GM23248 (cell line): ENCODE measurements around the gene RTN4R. TPM values are rescaled to one million over a fixed set of nuclear protein-coding genes. Genes with fewer than 3 reads are reported as not detected.
A peak's percentile ranks its signal among the peaks of the same experiment; 100 is the strongest.
"Not testable (repeated sequence)": the region's sequence is repeated elsewhere in the genome, so short reads cannot be mapped to it uniquely, and the experiment has no call there.

Experiments used
- DNase-seq: peaks from one replicate; pipeline ENCODE4 v3.0.0-alpha.2; 2015
- H2AFZ ChIP-seq: fragments of 200-600 bp; sonication (generic); 2 replicates; pipeline ENCODE4 v1.6.1; 2016; ENCODE audit warnings: antibody characterized with exemption
- H3F3A ChIP-seq: fragments of 200-600 bp; sonication (generic); 2 replicates; pipeline ENCODE4 v1.6.1; 2016; ENCODE audit warnings: mild to moderate bottlenecking, antibody characterized with exemption, mixed run types; ENCODE audit not compliant: insufficient read depth
- H3K27ac ChIP-seq: fragments of 200-600 bp; sonication (generic); 2 replicates; pipeline ENCODE4 v1.5.1; 2016; ENCODE audit warnings: mild to moderate bottlenecking
- H3K27me3 ChIP-seq: fragments of 200-600 bp; sonication (generic); replicated peaks from 2 replicates; pipeline ENCODE4 v1.6.1; 2016; ENCODE audit warnings: mild to moderate bottlenecking; ENCODE audit not compliant: insufficient read depth
- H3K36me3 ChIP-seq: fragments of 200-600 bp; sonication (generic); 2 replicates; pipeline ENCODE4 v1.6.1; 2016; ENCODE audit warnings: low read depth, mild to moderate bottlenecking
- H3K4me1 ChIP-seq: fragments of 200-600 bp; sonication (generic); 2 replicates; pipeline ENCODE4 v1.6.1; 2016; ENCODE audit warnings: mild to moderate bottlenecking; ENCODE audit not compliant: insufficient read depth
- H3K4me2 ChIP-seq: fragments of 200-600 bp; sonication (generic); one replicate; pipeline ENCODE4 v1.6.1; 2016; ENCODE audit warnings: mild to moderate bottlenecking; ENCODE audit not compliant: unreplicated experiment
- H3K4me3 ChIP-seq: fragments of 200-600 bp; sonication (generic); 2 replicates; pipeline ENCODE4 v1.5.1; 2016; ENCODE audit warnings: mild to moderate bottlenecking
- H3K79me2 ChIP-seq: fragments of 200-600 bp; sonication (generic); 2 replicates; pipeline ENCODE4 v1.6.1; 2016; ENCODE audit warnings: mild to moderate bottlenecking; ENCODE audit not compliant: insufficient read depth
- H3K9ac ChIP-seq: fragments of 200-600 bp; sonication (generic); 2 replicates; pipeline ENCODE4 v1.6.1; 2016; ENCODE audit warnings: mild to moderate bottlenecking
- H3K9me2 ChIP-seq: fragments of 200-600 bp; sonication (generic); 2 replicates; pipeline ENCODE4 v1.6.1; 2016; ENCODE audit warnings: mixed run types, mild to moderate bottlenecking, moderate library complexity; ENCODE audit not compliant: insufficient read depth
- H3K9me3 ChIP-seq: fragments of 200-600 bp; sonication (generic); one replicate; pipeline ENCODE4 v1.6.1; 2017; ENCODE audit warnings: low read depth
- H4K20me1 ChIP-seq: fragments of 200-600 bp; sonication (generic); 2 replicates; pipeline ENCODE4 v1.6.0; 2016; ENCODE audit not compliant: insufficient read depth
- EZH2 ChIP-seq: fragments of 200-600 bp; sonication (generic); IDR thresholded peaks from 2 replicates; pipeline ENCODE4 v1.6.1; 2018; ENCODE audit warnings: antibody characterized with exemption, mild to moderate bottlenecking; ENCODE audit not compliant: insufficient read depth, poor library complexity, severe bottlenecking
- EZH2phosphoT487 ChIP-seq: fragments of 200-600 bp; sonication (generic); IDR thresholded peaks from 2 replicates; pipeline ENCODE4 v1.6.1; 2018; ENCODE audit warnings: antibody characterized with exemption, moderate library complexity, mild to moderate bottlenecking, low read depth; ENCODE audit not compliant: insufficient read depth
- WGBS, 2 experiments: methylation state at CpG; one replicate each; pipeline ENCODE4 v1.1.6; 2015 to 2017; ENCODE audit warnings: low lambda C conversion rate in 2 of 2, low coverage in 1 of 2; ENCODE audit errors: missing lambda C conversion rate in 2 of 2; 5-methylcytosine and 5-hydroxymethylcytosine counted together
- in situ Hi-C: fragments of 300-500 bp; cut with MboI; formaldehyde crosslinking; loops from 2 replicates; pipeline ENCODE4 v1.15.0; 2020
- polyA plus RNA-seq: library from polyadenylated mRNA; unstranded; fragments of >200 nt; fragmentation: Nextera tagmentation; extraction: Ambion mirVana; gene quantifications from 2 replicates; pipeline ENCODE4 v1.2.1, GENCODE V29; 2016
- total RNA-seq: library from RNA; depleted of rRNA; stranded (reverse); fragments of >200 nt; shearing (Covaris generic); gene quantifications from 2 replicates; pipeline ENCODE4 v1.2.3, GENCODE V29; 2014; rRNA removed

The RTN4R gene
- total RNA-seq (1.4 TPM in 1 of 2 replicates, not detected in the other), polyA plus RNA-seq (0.25 and 0.47 TPM in 2 replicates)

DNA sequence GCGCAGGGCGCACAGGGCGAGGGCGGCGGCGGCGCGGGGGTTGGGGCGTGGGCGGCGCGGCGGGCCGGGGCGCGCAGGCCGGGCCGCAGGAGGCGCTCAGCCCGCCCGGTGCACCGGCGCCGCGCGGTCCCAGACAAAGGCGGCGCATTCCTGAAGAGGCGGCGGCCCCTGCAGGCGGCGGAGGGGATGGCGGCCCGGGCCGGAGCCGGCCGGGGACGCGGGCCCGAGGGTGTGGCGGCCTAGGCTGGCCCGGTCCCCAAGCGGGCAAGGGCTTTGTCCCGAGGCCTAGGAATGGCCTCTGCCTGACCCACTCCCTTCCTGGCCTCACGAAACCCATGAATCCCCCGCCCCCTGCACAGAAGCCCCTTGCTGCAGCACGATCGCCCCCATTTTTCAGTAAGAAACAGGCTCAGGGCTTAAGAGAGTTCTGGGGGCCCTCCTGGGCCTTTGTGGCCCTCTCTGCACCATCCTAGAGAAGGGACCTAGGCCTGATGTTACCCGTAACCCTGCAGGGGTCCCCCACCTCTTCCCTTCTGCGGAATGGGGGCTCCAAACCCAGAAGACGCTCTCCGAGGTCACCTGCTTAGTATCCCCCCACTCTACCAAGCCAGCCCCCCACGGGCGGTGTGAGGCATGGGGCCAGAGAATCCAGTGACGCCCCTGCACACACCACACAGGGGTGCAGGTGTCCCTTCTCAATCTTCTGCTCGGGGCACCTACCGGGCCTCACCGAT lies at the start of gene RTN4R:
RTN4R (minus strand) TSS at position 40 of the 734 bp plus-strand sequence. CDS start 226 bp downstream, outside the sequence.
- H4K20me1 ChIP-seq, result no peaks in the 10 kb centered on the region
- no peak within 1 kb of the TSS for H3K9ac ChIP-seq
- H3K4me2 ChIP-seq, result peak within 1 kb of the TSS; percentile 41
- no peaks in the 10 kb centered on the region for H3K36me3 ChIP-seq
- H3K9me2 ChIP-seq, result no peaks in the 10 kb centered on the region
- DNase-seq, result peak; percentile 76
- peak within 1 kb of the TSS; percentile 49 for H3K4me3 ChIP-seq
- WGBS, 2 experiments, result 32 to 42% methylated on average over 11 to 27 of the region's 58 CpGs
- TF ChIP-seq EZH2, result no peak
- no peak for TF ChIP-seq EZH2phosphoT487
- H3F3A ChIP-seq, result no peaks in the 10 kb centered on the region
- no peaks in the 10 kb centered on the region for H3K9me3 ChIP-seq
- no peaks in the 10 kb centered on the region for H3K4me1 ChIP-seq
- in situ Hi-C loops, result no loop called here
- H3K27ac ChIP-seq, result no peak within 1 kb of the TSS
- H3K27me3 ChIP-seq, result no peaks in the 10 kb centered on the region
- no peaks in the 10 kb centered on the region for H3K79me2 ChIP-seq
- H2AFZ ChIP-seq, result no peak within 1 kb of the TSS

DNA sequence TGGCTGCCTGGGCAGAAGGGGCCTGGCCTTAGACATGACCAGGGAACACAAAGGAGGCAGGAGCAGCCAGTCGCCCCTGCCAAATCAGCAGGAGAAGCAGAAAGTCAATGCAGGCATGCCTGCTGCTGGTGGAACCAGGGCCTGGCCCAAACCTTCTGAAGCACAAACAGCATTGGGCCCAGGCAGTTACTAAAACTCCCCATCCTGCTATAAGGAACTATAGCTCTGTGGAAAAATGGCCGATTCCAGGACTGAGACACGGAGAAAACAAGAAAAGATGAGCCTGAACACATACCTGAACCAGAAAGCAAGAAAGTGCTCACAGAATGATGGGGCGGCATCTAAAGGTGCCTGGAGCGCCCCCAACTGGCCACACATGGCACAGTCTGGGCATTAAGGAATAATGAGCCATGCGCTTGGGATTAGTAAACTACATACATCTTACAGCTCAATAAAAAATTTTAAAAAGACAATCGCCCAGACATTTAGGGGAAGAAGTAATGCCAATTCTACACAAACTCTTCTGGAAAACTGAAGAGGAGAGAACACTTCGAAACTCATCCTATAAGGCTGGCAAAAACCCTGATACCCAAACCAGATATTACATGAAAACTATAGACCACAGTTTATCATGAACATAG lies 49.4 kb upstream of the RTN4R start:
- H4K20me1 ChIP-seq, H3K36me3 ChIP-seq, H3F3A ChIP-seq, H3K9me2 ChIP-seq, H3K27me3 ChIP-seq, H3K9me3 ChIP-seq, H3K9ac ChIP-seq, H2AFZ ChIP-seq, H3K27ac ChIP-seq, in situ Hi-C loops, H3K4me3 ChIP-seq: not testable (repeated sequence)
- H3K4me2 ChIP-seq, result peak overlapping the region; percentile 77
- peak; percentile 46 for DNase-seq
- 60 to 67% methylated on average over 8 of the region's 8 CpGs for WGBS, 2 experiments
- H3K4me1 ChIP-seq, result peaks cover 21% of the 10 kb centered on the region
- peaks cover 41% of the 10 kb centered on the region for H3K79me2 ChIP-seq

DNA sequence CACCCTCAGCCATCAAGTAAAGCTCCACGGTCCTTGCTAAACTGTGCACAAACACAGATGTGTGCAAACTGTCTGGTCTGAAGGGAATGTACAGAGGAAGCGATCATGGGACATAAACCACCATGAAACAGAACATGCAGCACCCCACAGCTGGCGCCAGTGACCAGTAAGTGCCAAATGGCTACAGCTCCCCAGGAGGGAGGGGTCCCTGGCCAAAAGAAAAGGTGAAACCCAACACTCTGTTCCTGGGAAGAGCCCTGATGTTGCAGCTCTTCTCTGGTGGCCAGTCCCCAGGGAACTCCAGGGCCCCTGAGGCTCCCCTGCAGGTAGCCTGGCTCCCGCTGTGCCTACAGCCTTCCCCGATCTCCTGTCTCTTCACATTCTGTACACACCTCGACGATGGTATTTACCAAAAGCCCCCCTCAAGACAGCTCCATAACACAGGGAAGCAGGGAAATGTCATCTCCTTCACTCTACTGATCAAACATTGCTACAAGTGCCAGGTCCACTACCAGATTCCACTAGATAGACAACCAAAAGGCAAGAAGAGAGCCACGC lies 48.8 kb upstream of the RTN4R start:
- H3F3A ChIP-seq, result no peaks in the 10 kb centered on the region; the same call in 1 of the 2 replicates
- in situ Hi-C loops, result no loop called here
- no peaks in the 10 kb centered on the region for H3K27me3 ChIP-seq
- H3K4me3 ChIP-seq, result no peak overlapping the region
- no peaks in the 10 kb centered on the region for H3K36me3 ChIP-seq
- H2AFZ ChIP-seq, result no peak overlapping the region
- TF ChIP-seq EZH2 (no peak), EZH2phosphoT487 (no peak)
- H3K4me1 ChIP-seq, result peaks cover 21% of the 10 kb centered on the region
- DNase-seq, result no peak
- peaks cover 41% of the 10 kb centered on the region for H3K79me2 ChIP-seq
- no peaks in the 10 kb centered on the region for H4K20me1 ChIP-seq
- H3K9me3 ChIP-seq, result no peaks in the 10 kb centered on the region
- no peak overlapping the region for H3K4me2 ChIP-seq
- 84 to 90% methylated on average over 8 of the region's 8 CpGs for WGBS, 2 experiments
- H3K27ac ChIP-seq, result no peak overlapping the region
- no peaks in the 10 kb centered on the region for H3K9me2 ChIP-seq
- no peak overlapping the region for H3K9ac ChIP-seq

DNA sequence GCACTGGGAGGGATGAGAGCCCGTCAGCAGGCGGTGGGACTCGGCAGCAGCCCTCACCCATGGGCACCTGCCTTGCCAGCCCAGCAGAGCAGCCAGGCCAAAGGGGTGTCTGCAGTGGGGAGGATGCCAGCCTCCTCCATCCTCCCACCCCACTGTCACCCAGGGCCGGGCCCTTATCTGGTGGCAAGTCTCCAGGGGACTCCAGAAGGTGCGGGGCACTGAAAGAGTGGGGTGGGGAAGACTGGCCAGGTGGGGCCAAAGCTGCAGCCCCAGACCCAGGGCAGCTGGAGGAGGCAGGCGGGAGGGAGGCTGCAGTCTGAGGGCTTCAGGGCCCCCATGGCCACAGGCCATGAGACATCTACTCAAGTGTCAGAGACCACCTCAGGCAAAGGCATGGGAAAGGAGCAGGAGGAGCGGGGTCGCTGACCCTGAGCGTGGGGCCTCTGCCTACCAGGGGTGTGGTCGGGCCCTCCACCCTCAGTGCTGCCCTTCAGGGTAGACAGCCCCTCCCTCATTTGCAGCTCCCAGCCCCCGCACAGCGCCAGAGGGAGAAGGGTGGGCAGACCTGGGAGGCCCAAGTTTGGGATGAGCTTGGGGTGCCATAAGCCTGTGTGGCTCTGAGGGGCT lies 48.2 kb upstream of the RTN4R start:
- no peaks in the 10 kb centered on the region for H3K9me2 ChIP-seq
- TF ChIP-seq EZH2, result no peak
- no peak for TF ChIP-seq EZH2phosphoT487
- 93% methylated on average over 9 to 12 of the region's 12 CpGs for WGBS, 2 experiments

More for the DNA sequence above, 48.2 kb upstream of the RTN4R start:
- Histone ChIP-seq H4K20me1 (no peaks in the 10 kb centered on the region), H3K27me3 (no peaks in the 10 kb centered on the region), H2AFZ (no peak overlapping the region), H3K79me2 (peaks cover 41% of the 10 kb centered on the region), H3F3A (no peaks in the 10 kb centered on the region; the same call in 1 of the 2 replicates), H3K4me2 (no peak overlapping the region), H3K9me3 (no peaks in the 10 kb centered on the region), H3K27ac (no peak overlapping the region), H3K9ac (no peak overlapping the region), H3K36me3 (no peaks in the 10 kb centered on the region), H3K4me1 (peaks cover 21% of the 10 kb centered on the region), H3K4me3 (no peak overlapping the region)
- DNase-seq, result no peak
- in situ Hi-C loops, result no loop called here
